ENCODE measurements around the gene HFE.
A peak's percentile ranks its signal among the peaks of the same experiment; 100 is the strongest.
"Not testable (repeated sequence)": the region's sequence is repeated elsewhere in the genome, so short reads cannot be mapped to it uniquely, and the experiment has no call there.

Gene HFE

GRCh38 chr6:26087284-26088115 lies at the start of gene HFE:
TSS of gene HFE (plus strand) at chr6:26087429. CDS start at chr6:26087441, 12 bp downstream.
- peak within 1 kb of the TSS; percentile 40 for H3K9ac ChIP-seq (ENCODE audit: low read depth, low read length)
- no peaks in the 10 kb centered on the region for H3K9me3 ChIP-seq (ENCODE audit: control insufficient read depth, insufficient read depth, low read length)
- no peaks in the 10 kb centered on the region; the same call in 1 of the 2 replicates for H3K36me3 ChIP-seq (ENCODE audit: insufficient read depth, low read length)
- H3K4me1 ChIP-seq (ENCODE audit: insufficient read depth, low read length): peaks cover 7% of the 10 kb centered on the region; the same call in 1 of the 2 replicates

GRCh38 chr6:26041946-26042345 lies 45.3 kb upstream of the HFE start:
- Histone ChIP-seq H3K4me1 (ENCODE audit: insufficient read depth, low read length) (no peaks in the 10 kb centered on the region), H3K36me3 (ENCODE audit: insufficient read depth, low read length) (no peaks in the 10 kb centered on the region), H3K9ac (ENCODE audit: low read depth, low read length) (no peak overlapping the region), H3K9me3 (ENCODE audit: control insufficient read depth, insufficient read depth, low read length) (no peaks in the 10 kb centered on the region)

- Histone ChIP-seq H3K4me1 (ENCODE audit: insufficient read depth, low read length) (no peaks in the 10 kb centered on the region), H3K9ac (ENCODE audit: low read depth, low read length) (peak overlapping the region; percentile 51), H3K36me3 (ENCODE audit: insufficient read depth, low read length) (no peaks in the 10 kb centered on the region), H3K9me3 (ENCODE audit: control insufficient read depth, insufficient read depth, low read length) (no peaks in the 10 kb centered on the region)
Measured at GRCh38 chr6:26043384-26044139, 43.7 kb upstream of the HFE start.

GRCh38 chr6:26044140-26045064 lies 42.8 kb upstream of the HFE start:
- Histone ChIP-seq H3K9ac (ENCODE audit: low read depth, low read length) (peak overlapping the region; percentile 51), H3K36me3 (ENCODE audit: insufficient read depth, low read length) (no peaks in the 10 kb centered on the region), H3K9me3 (ENCODE audit: control insufficient read depth, insufficient read depth, low read length) (no peaks in the 10 kb centered on the region), H3K4me1 (ENCODE audit: insufficient read depth, low read length) (no peaks in the 10 kb centered on the region)

- H3K4me1 ChIP-seq (ENCODE audit: insufficient read depth, low read length): no peaks in the 10 kb centered on the region
- H3K9ac ChIP-seq (ENCODE audit: low read depth, low read length): peak overlapping the region; percentile 51
Measured at GRCh38 chr6:26045065-26045927, 41.9 kb upstream of the HFE start.

GRCh38 chr6:26045928-26046368 lies 41.3 kb upstream of the HFE start:
- no peaks in the 10 kb centered on the region for H3K4me1 ChIP-seq (ENCODE audit: insufficient read depth, low read length)
- H3K9ac ChIP-seq (ENCODE audit: low read depth, low read length): peak overlapping the region; percentile 51
- H3K9me3 ChIP-seq (ENCODE audit: control insufficient read depth, insufficient read depth, low read length): no peaks in the 10 kb centered on the region
- no peaks in the 10 kb centered on the region for H3K36me3 ChIP-seq (ENCODE audit: insufficient read depth, low read length)

More at GRCh38 chr6:26045065-26045927, 41.9 kb upstream of the HFE start:
- H3K9me3 ChIP-seq (ENCODE audit: control insufficient read depth, insufficient read depth, low read length): no peaks in the 10 kb centered on the region
- no peaks in the 10 kb centered on the region for H3K36me3 ChIP-seq (ENCODE audit: insufficient read depth, low read length)

GRCh38 chr6:26047329-26047728 lies 39.9 kb upstream of the HFE start:
- not testable (repeated sequence) for H3K36me3 ChIP-seq (ENCODE audit: insufficient read depth, low read length); H3K4me1 ChIP-seq (ENCODE audit: insufficient read depth, low read length); H3K9ac ChIP-seq (ENCODE audit: low read depth, low read length); H3K9me3 ChIP-seq (ENCODE audit: control insufficient read depth, insufficient read depth, low read length)

GRCh38 chr6:26048590-26048989 lies 38.6 kb upstream of the HFE start:
- H3K4me1 ChIP-seq (ENCODE audit: insufficient read depth, low read length): no peaks in the 10 kb centered on the region
- no peak overlapping the region for H3K9ac ChIP-seq (ENCODE audit: low read depth, low read length)
- no peaks in the 10 kb centered on the region for H3K36me3 ChIP-seq (ENCODE audit: insufficient read depth, low read length)
- H3K9me3 ChIP-seq (ENCODE audit: control insufficient read depth, insufficient read depth, low read length): no peaks in the 10 kb centered on the region

GRCh38 chr6:26051665-26052310 lies 35.4 kb upstream of the HFE start:
- Histone ChIP-seq H3K4me1 (ENCODE audit: insufficient read depth, low read length) (no peaks in the 10 kb centered on the region), H3K36me3 (ENCODE audit: insufficient read depth, low read length) (no peaks in the 10 kb centered on the region), H3K9me3 (ENCODE audit: control insufficient read depth, insufficient read depth, low read length) (no peaks in the 10 kb centered on the region), H3K9ac (ENCODE audit: low read depth, low read length) (no peak overlapping the region)

GRCh38 chr6:26052762-26053250 lies 34.4 kb upstream of the HFE start:
- H3K9ac ChIP-seq (ENCODE audit: low read depth, low read length); H3K36me3 ChIP-seq (ENCODE audit: insufficient read depth, low read length); H3K4me1 ChIP-seq (ENCODE audit: insufficient read depth, low read length); H3K9me3 ChIP-seq (ENCODE audit: control insufficient read depth, insufficient read depth, low read length): not testable (repeated sequence)

- Histone ChIP-seq H3K9me3 (ENCODE audit: control insufficient read depth, insufficient read depth, low read length) (no peaks in the 10 kb centered on the region), H3K36me3 (ENCODE audit: insufficient read depth, low read length) (no peaks in the 10 kb centered on the region), H3K4me1 (ENCODE audit: insufficient read depth, low read length) (no peaks in the 10 kb centered on the region), H3K9ac (ENCODE audit: low read depth, low read length) (peak overlapping the region; percentile 97)
Measured at GRCh38 chr6:26053992-26054780, 33.0 kb upstream of the HFE start.

All from ES-I3 (cell line).